ENCODE data around the gene PTGER2.

GRCh38 chr14:52268279-52269061 lies 45.6 kb upstream of the PTGER2 start:
- TF ChIP-seq CTCF (IDR thresholded peaks at IDR 0.05) (no peak), POLR2A (IDR thresholded peaks at IDR 0.05) (no peak)
